K562 (cell line): ENCODE results near the gene DCST1. TPM values are rescaled to one million over a fixed set of nuclear protein-coding genes. Genes with fewer than 3 reads are reported as not detected.

Experiments
- EZH2 ChIP-seq: IDR thresholded peaks from 2 replicates; pipeline ENCODE4 v1.6.1; 2012; ENCODE audit warnings: low read depth, mild to moderate bottlenecking, inconsistent platforms, low read length, borderline replicate concordance
- GATA2 ChIP-seq: sonication (generic); formaldehyde crosslinking; IDR thresholded peaks from 2 replicates; pipeline ENCODE4 v1.4.0; 2020; ENCODE audit warnings: mild to moderate bottlenecking, missing genetic modification reagents
- HNRNPLL ChIP-seq: fragments of 200-400 bp; formaldehyde crosslinking; IDR thresholded peaks from 2 replicates; pipeline ENCODE4 v1.6.1; 2017; ENCODE audit warnings: low read length, low read depth, mild to moderate bottlenecking; ENCODE audit not compliant: poor library complexity, severe bottlenecking
- RB1 ChIP-seq: fragments of 450-650 bp; IDR thresholded peaks from 2 replicates; pipeline ENCODE4 v1.6.1; 2017; ENCODE audit warnings: low read depth, mild to moderate bottlenecking
- RFX5 ChIP-seq: IDR thresholded peaks from 2 replicates; pipeline ENCODE4 v1.6.1; 2011; ENCODE audit warnings: low read depth, mild to moderate bottlenecking, improper control_type of control experiment, low read length
- SAP30 ChIP-seq: fragments of 200-600 bp; sonication (generic); IDR thresholded peaks from 2 replicates; pipeline ENCODE4 v1.6.1; 2012; ENCODE audit warnings: borderline replicate concordance, low read depth, mild to moderate bottlenecking, moderate library complexity, low read length, control low read depth, inconsistent platforms; ENCODE audit not compliant: insufficient read depth, poor library complexity, severe bottlenecking
- SIN3B ChIP-seq: fragments of 450-650 bp; IDR thresholded peaks from 2 replicates; pipeline ENCODE4 v1.6.1; 2017; ENCODE audit warnings: low read depth, mild to moderate bottlenecking, moderate library complexity
- STAG1 ChIP-seq: sonication (generic); formaldehyde crosslinking; IDR thresholded peaks from 2 replicates; pipeline ENCODE4 v1.5.0; 2020; ENCODE audit warnings: missing genetic modification reagents, borderline replicate concordance
- SUPT5H ChIP-seq: fragments of 450-650 bp; IDR thresholded peaks from 2 replicates; pipeline ENCODE4 v1.6.1; 2016
- XRCC4 ChIP-seq: IDR thresholded peaks from one replicate; pipeline ENCODE4 v1.6.1; 2011; ENCODE audit not compliant: insufficient read depth, insufficient read length; ENCODE audit errors: extremely low read depth
- ZC3H11A ChIP-seq: IDR thresholded peaks from 2 replicates; pipeline ENCODE4 v1.6.1; 2012; ENCODE audit warnings: low read depth, low read length, improper control_type of control experiment
- ZC3H4 ChIP-seq: sonication (generic); formaldehyde crosslinking; IDR thresholded peaks from 2 replicates; pipeline ENCODE4 v1.9.0; 2021; ENCODE audit warnings: missing genetic modification reagents, borderline replicate concordance
- ZNF77 ChIP-seq: fragments of 250-450 bp; sonication (Bioruptor Pico); IDR thresholded peaks from 2 replicates; pipeline ENCODE4 v1.5.0; 2020
- polyA plus RNA-seq, 8 experiments: library from polyadenylated mRNA; depleted of rRNA in 4 of 8; stranded (reverse) in 5 of 8; unstranded in 3 of 8; fragments of >200 nt; fragmentation: Nextera tagmentation in 2 of 8; fragmentation: Illumina TruSeq in 1 of 8; extraction: Ambion mirVana in 2 of 8; extraction: Trizol in 1 of 8; gene quantifications; 2 replicates each; pipeline versions ENCODE4 v1.2.1 to v1.2.3, GENCODE V29; 2011 to 2014; ENCODE audit warnings: inconsistent platforms in 1 of 8, missing spikeins in 1 of 8
- total RNA-seq, 7 experiments: library from RNA; depleted of rRNA in 6 of 7; stranded (reverse); fragments of >200 nt in 6 of 7; fragmentation: Illumina TruSeq in 2 of 7; extraction: Trizol in 2 of 7; gene quantifications; 2 replicates each; pipeline versions ENCODE4 v1.2.1 to v1.2.3, GENCODE V29; 2011 to 2021; ENCODE audit warnings: low replicate concordance in 1 of 7
- TF ChIP-seq, protein P1 (sequence below): sonication (generic); formaldehyde crosslinking; IDR thresholded peaks from 2 replicates; pipeline ENCODE4 v1.8.0; 2022; ENCODE audit warnings: missing genetic modification reagents, mild to moderate bottlenecking, moderate library complexity, borderline replicate concordance
- TF ChIP-seq, protein P2 (sequence below): fragments of 200-800 bp; sonication (Bioruptor generic); IDR thresholded peaks from 2 replicates; pipeline ENCODE4 v1.6.1; 2017; ENCODE audit warnings: missing genetic modification characterization, missing compliant biosample characterization
- TF ChIP-seq, protein P3 (sequence below): fragments of 450-650 bp; formaldehyde crosslinking; IDR thresholded peaks from 2 replicates; pipeline ENCODE4 v1.4.0; 2020; ENCODE audit warnings: mild to moderate bottlenecking, moderate library complexity
- TF ChIP-seq, protein P4 (sequence below): sonication (generic); formaldehyde crosslinking; IDR thresholded peaks from 2 replicates; pipeline ENCODE4 v1.8.0; 2022; ENCODE audit warnings: mild to moderate bottlenecking, missing genetic modification reagents
- TF ChIP-seq, protein P5 (sequence below): sonication (generic); formaldehyde crosslinking; IDR thresholded peaks from 2 replicates; pipeline ENCODE4 v1.8.0; 2022; ENCODE audit warnings: mild to moderate bottlenecking, missing genetic modification reagents

DCST1 gene
- total and polyA plus RNA-seq, 9 of the 15 experiments (the other 6 are each of a cell fraction or from before 2014, with no cell fraction given) = not detected

DNA sequence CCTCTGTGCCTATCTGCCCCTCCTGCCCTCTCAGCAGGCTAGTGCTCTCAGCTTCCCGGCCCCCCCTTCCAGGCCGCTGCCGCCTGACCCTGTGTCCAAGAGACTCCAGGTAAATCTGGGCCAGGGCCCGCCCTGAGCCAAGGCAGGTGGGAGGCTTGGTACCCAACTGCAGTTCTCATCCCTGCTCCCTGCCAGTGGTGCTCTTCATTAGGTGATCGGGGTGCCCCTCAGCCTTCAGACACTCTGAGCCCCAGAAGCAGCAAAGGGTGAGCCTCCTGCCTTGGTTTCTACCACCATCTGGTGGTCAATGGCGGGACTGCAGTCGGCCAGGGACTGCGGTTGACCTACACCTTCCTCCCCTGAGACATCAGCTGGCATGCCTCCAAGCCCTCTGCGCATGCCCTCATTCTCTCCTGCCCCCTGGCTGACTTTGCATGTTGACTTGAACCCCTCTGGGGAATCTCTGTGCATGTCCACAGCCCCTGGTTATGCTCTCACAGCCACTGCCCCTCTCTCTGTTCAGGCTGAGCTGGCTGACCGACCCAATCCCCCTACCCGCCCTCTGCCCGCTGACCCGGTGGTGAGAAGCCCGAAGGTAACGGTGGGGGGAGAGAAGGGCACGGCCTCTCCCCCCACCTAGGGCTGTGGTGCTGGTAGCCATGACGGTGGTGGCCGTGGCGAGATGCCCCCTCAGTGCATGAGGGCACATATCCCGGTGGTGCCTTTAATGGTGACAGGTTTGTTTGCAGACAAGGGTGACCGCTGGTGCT lies 27.9 kb downstream of the DCST1 start (continued):
- TF ChIP-seq, protein P1, sequence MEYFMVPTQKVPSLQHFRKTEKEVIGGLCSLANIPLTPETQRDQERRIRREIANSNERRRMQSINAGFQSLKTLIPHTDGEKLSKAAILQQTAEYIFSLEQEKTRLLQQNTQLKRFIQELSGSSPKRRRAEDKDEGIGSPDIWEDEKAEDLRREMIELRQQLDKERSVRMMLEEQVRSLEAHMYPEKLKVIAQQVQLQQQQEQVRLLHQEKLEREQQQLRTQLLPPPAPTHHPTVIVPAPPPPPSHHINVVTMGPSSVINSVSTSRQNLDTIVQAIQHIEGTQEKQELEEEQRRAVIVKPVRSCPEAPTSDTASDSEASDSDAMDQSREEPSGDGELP (CRISPR knock-in tag) = peak; percentile 90
- TF ChIP-seq STAG1 = peak; percentile 97
- no peak for TF ChIP-seq RFX5
- TF ChIP-seq, protein P2, sequence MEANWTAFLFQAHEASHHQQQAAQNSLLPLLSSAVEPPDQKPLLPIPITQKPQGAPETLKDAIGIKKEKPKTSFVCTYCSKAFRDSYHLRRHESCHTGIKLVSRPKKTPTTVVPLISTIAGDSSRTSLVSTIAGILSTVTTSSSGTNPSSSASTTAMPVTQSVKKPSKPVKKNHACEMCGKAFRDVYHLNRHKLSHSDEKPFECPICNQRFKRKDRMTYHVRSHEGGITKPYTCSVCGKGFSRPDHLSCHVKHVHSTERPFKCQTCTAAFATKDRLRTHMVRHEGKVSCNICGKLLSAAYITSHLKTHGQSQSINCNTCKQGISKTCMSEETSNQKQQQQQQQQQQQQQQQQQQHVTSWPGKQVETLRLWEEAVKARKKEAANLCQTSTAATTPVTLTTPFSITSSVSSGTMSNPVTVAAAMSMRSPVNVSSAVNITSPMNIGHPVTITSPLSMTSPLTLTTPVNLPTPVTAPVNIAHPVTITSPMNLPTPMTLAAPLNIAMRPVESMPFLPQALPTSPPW (CRISPR knock-in tag) = peak; percentile 57
- TF ChIP-seq, protein P3, sequence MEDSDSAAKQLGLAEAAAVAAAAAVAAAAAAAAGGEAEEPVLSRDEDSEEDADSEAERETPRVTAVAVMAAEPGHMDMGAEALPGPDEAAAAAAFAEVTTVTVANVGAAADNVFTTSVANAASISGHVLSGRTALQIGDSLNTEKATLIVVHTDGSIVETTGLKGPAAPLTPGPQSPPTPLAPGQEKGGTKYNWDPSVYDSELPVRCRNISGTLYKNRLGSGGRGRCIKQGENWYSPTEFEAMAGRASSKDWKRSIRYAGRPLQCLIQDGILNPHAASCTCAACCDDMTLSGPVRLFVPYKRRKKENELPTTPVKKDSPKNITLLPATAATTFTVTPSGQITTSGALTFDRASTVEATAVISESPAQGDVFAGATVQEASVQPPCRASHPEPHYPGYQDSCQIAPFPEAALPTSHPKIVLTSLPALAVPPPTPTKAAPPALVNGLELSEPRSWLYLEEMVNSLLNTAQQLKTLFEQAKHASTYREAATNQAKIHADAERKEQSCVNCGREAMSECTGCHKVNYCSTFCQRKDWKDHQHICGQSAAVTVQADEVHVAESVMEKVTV (CRISPR knock-in tag) = peak; percentile 89
- TF ChIP-seq EZH2 = no peak
- no peak for TF ChIP-seq ZC3H4 (CRISPR knock-in tag)
- no peak for TF ChIP-seq XRCC4
- TF ChIP-seq, protein P4, sequence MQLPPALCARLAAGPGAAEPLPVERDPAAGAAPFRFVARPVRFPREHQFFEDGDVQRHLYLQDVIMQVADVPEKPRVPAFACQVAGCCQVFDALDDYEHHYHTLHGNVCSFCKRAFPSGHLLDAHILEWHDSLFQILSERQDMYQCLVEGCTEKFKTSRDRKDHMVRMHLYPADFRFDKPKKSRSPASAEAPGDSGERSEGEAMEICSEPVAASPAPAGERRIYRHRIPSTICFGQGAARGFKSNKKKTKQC = 0 out of 2 replicates have a peak, but pooled peaks have one; percentile 29
- TF ChIP-seq ZC3H11A = no peak
- TF ChIP-seq ZNF77 (CRISPR knock-in tag) = no peak
- TF ChIP-seq SAP30 = no peak
- TF ChIP-seq GATA2 (CRISPR knock-in tag) = no peak
- peak; percentile 79 for TF ChIP-seq RB1
- no peak for TF ChIP-seq HNRNPLL
- no peak for TF ChIP-seq SIN3B
- TF ChIP-seq, protein P5, sequence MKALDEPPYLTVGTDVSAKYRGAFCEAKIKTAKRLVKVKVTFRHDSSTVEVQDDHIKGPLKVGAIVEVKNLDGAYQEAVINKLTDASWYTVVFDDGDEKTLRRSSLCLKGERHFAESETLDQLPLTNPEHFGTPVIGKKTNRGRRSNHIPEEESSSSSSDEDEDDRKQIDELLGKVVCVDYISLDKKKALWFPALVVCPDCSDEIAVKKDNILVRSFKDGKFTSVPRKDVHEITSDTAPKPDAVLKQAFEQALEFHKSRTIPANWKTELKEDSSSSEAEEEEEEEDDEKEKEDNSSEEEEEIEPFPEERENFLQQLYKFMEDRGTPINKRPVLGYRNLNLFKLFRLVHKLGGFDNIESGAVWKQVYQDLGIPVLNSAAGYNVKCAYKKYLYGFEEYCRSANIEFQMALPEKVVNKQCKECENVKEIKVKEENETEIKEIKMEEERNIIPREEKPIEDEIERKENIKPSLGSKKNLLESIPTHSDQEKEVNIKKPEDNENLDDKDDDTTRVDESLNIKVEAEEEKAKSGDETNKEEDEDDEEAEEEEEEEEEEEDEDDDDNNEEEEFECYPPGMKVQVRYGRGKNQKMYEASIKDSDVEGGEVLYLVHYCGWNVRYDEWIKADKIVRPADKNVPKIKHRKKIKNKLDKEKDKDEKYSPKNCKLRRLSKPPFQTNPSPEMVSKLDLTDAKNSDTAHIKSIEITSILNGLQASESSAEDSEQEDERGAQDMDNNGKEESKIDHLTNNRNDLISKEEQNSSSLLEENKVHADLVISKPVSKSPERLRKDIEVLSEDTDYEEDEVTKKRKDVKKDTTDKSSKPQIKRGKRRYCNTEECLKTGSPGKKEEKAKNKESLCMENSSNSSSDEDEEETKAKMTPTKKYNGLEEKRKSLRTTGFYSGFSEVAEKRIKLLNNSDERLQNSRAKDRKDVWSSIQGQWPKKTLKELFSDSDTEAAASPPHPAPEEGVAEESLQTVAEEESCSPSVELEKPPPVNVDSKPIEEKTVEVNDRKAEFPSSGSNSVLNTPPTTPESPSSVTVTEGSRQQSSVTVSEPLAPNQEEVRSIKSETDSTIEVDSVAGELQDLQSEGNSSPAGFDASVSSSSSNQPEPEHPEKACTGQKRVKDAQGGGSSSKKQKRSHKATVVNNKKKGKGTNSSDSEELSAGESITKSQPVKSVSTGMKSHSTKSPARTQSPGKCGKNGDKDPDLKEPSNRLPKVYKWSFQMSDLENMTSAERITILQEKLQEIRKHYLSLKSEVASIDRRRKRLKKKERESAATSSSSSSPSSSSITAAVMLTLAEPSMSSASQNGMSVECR = peak; percentile 58; the same call in 1 of the 2 replicates
- 0 out of 2 replicates have a peak, but pooled peaks have one; percentile 14 for TF ChIP-seq SUPT5H
